GM21786 (cell line): ENCODE data around the gene OR5AU1.

Source experiments
- ATAC-seq: cut with Tn5 transposase; IDR thresholded peaks from one replicate; pipeline ENCODE4 v1.9.1; 2021; ENCODE audit not compliant: unreplicated experiment

OR5AU1 gene

GRCh38 chr14:21155963-21156362 is at the start of gene OR5AU1:
OR5AU1 (minus strand) TSS chr14:21156063; CDS start chr14:21155872, 191 bp downstream.
- no peak for ATAC-seq

DNA sequence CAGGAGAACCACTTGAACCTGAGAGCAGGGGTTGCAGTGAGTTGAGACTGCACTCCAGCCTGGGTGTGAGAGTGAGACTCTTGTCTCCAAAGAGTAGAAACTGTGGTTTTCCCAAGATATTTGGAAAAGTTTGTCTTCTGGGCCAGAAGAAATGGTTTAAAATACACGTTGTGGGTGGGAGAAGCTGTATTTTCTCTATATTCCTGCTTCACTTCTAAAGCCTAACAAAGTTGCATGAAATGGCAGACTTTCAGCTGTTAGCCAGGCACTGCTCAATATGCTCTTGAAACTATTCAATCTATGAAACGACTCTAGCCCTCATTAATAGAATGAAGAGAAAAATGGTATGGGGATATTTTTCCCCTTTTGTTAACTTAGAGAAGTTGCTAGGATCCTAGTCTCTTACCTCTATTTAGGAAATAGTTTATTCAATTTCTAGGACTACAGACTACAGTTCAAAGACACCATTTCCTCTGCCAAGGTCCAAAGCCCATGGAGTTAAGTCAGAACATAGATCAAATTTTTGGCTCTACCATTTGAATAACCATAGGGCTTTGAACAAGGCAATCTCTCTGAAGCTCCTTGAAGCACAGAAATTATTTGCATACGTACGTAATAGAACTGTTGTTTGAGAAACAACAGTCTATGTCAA is 49.3 kb upstream of the OR5AU1 start:
- no peak for ATAC-seq

GRCh38 chr14:21204167-21205025 is 48.5 kb upstream of the OR5AU1 start:
- no peak for ATAC-seq

GRCh38 chr14:21203470-21204166 is 47.8 kb upstream of the OR5AU1 start:
- ATAC-seq: no peak

DNA sequence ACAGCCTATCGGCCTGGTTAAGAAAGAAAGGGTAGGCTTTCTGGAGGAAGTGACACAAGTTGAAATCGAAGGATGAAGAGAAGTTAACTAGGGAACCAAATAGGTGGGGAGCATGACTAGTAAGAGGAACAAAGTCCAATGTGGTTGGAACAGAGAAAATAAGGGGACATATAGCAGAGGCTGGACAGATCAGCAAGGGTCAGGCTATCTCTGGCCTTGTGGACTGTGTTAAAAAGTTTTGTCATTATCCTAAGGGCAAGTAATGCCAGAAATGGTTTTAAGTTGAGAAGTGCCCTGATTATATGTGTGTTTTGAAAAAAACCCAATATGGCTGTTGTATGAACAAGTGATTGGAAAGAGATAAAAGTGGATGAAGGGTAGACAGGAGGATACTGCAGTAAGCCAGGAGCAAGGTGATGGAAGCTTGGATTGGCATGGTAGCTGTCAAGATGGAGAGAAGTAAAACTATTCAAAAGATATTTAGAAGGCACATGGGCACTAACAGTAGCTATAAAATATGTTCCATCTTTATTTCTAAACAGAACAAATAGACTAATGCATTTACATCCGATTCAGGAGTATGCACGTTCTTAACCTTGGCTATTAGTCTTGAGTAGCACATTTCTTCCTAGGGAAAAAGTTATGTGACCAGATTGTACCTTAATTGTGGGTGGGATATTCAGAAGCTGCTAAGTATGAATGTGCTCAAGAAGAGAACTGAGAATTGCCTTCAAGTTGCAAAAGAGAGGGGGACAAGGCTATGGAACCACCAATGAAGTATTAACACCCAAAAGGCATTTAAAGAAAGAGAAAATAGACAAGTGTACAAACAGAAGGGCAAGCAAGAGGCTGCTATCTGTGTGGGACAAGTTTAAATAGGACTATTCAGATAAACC is 46.8 kb upstream of the OR5AU1 start:
- ATAC-seq: no peak

GRCh38 chr14:21201732-21202462 is 46.0 kb upstream of the OR5AU1 start:
- ATAC-seq: no peak

DNA sequence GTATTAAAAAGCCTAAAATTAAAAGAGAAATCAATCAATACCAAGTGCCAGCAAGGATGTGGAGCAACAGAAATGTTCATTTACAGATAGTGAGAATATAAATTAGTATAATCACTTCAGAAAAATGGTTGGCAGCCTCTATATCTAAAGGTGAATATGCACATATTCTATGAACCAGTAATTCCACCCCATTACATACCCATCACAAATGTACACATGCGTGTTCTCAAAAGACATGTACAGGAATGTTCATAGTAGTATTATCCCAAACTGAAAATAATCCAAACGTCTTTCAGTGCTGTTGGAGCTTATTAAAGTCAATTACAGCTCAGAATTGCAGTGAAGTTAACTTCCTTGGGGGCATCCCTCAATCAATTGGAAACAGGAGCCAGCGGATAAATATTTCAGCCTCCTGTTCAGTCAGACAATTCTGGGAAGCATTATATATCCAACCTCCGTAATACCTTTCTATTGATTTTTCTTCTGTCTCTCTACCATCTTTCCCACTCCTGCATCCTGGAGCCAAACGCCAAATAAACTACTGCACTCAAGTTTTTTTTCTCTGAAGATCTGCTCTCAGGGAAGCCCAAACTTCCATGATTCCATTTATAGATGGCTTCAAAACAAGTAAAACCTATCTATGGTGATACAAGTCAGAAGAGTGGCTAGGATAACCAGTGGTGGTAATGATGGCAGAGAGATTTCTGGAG is 45.0 kb upstream of the OR5AU1 start:
- ATAC-seq: no peak

DNA sequence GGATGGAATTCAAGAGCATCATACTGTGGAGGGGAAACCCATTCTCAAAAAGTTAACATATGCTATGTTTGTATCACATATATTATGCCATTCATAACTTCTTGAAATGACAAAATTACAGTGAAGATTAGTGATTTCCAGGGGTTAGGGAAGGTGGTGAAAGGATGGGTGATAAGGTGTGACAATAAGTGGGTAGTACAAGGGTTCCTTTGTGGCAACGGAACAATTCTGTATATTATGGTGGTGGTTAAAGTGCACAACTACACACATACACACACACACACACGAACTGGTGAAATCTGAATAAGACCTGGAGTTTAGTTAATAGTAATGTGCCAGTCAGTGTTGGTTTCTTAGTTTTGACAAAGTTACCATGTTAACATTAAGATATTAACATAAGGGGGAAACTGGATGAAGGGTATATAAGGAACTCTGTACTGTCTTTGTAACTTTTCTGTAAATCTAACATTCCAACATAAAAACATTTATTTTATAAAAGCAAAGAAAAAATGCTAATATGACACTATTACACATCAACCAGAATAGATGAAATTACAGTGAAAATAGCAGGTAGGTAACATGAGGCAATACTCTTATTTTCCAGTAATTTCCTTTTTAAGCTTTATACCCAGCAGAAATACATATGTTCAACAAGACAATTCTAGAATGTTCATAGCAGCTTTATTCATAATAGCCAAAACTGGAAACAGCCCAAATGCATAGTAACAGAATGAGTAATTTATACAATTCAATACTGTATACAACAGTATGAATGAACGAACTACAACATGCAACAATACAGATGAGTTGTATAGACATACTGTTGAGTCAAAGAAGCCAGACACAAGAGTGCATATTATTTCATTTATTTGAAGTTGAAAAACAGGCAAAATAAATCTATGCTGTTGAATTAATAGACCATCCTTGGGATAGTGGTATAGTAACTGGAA is 44.0 kb upstream of the OR5AU1 start:
- no peak for ATAC-seq

DNA sequence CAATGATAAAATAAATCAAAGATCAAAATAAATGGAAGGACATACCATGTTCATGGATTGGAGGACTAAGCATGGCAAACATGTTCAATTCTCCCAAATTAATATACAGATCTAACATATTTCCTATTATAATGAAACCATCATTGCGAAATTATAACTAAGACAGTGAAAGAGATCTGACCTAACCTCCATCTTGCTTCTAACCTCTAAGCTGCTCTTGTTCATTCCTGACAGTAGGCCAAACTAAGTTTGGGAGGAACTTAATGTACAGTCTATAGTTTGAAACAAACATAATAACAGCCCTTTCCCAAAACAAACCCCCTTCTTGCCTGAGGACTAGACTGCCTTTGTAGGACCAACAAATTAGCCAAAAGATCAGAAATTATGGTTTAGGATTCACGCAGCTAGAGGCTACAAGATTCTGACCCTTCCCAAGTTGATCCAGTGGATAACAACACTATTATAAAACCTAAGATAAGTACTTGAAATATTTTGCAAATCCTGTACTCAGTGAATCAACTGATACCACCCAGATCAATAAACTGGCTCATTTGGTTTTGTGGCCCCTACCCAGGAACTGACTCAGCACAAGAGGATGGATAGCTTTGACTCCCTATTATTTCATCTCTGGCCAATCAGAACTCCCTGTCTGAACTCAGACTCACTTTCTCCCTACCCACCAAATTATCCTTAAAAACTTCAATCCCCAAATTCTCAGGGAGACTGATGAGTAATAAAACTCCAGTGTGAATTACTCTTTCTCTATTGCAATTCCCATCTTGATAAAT is 41.7 kb upstream of the OR5AU1 start:
- no peak for ATAC-seq

GRCh38 chr14:21194597-21194996 is 38.7 kb upstream of the OR5AU1 start:
- no peak for ATAC-seq

DNA sequence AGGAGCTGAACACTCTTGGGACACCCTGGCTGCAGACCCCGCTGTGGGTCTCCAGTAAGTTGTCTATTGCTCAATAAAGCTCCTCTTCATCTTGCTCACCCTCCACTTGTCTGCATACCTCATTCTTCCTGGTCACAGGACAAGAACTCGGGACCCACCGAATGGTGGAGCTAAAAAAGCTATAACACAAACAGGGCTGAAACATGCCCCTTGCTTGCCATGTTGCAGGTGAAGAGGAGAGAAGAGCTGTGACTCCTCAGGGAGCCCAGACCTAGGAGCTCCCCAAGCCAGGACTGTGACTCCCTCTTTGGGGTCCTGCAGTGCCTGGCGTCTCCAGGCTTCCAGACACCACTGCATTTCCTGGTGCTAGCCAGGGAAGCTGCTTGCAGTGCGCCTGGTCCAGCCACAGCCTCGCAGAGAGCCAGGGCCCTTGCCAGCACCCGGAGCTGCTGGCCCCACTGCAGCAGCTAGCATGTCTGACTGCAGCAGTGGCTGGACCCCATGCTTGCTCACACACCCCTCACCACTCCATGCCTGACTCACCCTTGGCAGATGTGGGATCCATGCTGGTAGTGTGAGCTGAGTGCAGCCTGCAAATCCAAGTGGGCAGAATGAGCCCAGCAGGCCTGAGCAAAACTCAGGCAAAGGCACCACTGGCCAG is 37.1 kb upstream of the OR5AU1 start:
- no peak for ATAC-seq

DNA sequence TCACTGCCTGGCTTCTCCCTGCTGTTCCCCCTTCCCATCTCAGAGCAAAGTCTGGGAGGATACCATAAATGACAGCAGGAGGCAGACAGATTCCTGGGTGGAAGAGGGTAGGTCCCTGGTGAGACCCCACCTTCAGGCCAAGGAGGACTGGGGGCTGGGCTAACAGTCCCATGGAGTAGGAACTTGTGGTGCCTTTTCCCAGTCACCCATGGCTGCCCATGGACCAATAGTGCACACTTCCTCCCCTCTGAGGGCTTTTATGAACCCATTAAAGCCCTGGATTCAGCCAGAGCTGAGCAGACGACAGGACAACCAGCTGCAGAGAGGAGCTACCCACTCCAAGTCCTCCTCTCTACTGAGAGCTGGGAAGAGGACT is 36.6 kb upstream of the OR5AU1 start:
- ATAC-seq: no peak

DNA sequence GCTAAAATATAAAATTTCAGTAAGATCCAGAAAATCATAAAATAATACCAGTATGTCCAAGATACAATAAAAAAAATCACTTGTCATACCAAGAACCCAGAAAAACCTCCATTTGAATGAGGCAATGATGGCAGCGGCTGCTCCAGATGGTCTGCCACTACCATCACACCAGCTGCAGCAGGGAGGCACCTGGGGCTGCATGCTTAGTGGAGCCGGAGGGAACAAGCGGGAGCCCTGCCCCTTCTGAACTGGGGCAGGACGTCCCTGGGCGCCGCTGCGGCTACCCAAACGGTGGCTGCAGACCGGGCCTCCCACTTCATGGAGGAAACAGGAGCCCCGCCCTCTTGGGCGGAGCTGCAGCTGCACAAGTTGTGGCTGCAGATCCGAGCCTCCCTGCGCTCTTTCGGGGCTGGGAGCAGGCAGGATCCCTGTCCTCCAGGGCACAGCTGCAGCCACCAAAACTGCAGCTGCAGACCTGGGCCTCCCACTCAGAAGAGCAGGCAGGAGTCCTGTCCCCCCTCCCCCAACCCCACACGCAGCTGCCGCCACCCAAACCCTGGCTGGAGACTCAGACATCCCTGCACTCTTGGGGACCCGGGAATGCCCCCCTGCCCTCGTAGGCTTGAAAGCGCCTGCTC is 36.1 kb upstream of the OR5AU1 start:
- peak; percentile 95 for ATAC-seq

- no peak for ATAC-seq
Observed at GRCh38 chr14:21191261-21191808, 35.5 kb upstream of the OR5AU1 start.

DNA sequence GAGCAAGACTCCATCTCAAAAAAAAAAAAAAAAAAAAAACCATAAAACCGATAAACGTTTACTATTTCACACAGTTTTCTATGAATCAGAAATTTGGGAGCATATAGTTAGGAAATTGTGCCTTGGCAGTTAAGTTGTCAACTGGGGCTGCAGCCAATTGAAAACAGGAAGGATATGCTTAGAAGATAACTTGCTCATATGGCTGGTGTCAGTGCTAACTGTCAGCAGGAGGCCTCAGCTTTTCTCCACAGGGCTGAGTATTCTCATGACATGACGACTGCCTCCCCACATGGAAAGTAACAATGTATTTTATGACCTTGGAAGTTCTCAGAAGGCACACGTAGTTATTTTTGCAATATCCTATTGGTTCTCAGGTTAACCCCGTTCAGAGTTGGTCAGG is 29.6 kb upstream of the OR5AU1 start:
- no peak for ATAC-seq

DNA sequence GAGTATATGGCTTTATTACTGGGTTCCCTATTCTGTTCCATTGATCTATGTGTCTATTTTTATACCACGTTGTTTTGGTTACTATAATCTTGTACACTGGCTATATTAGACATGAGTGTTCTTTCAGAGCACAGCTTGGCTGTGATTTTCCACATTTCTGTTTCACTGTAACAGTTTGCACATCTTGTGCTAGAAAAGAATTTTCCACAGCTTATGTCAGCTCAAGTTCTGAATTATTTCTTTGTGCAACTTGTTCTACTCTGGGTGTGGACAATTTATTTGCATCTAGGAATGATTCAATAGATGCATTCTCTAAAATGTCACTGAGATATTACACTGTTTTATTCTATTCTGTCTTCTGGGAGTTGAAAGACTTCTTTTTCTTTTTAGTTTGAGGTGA is 28.4 kb upstream of the OR5AU1 start:
- ATAC-seq: no peak
